Endothelial cell of umbilical vein (primary cell): ENCODE data around the gene PLAC1. TPM values are rescaled to one million over a fixed set of nuclear protein-coding genes. Genes with fewer than 3 reads are reported as not detected.

ENCODE experiments used
- BruUV-seq: library from RNA; stranded (reverse); fragments of 400-500 nt; replicated peaks from 2 replicates; lab custom pipeline; 2021; lab: Mats Ljungman, UMichigan
- CTCF ChIA-PET: fragments of 300-600, 350-600 bp; sonication (Branson Sonifier 250); formaldehyde crosslinking; loops from one replicate; lab custom pipeline; 2021; ENCODE audit warnings: antibody characterized with exemption, inconsistent platforms; lab: Charles Lee
- POLR2A ChIA-PET: fragments of 300-600, 350-600 bp; sonication (Branson Sonifier 250); formaldehyde crosslinking; loops from one replicate; lab custom pipeline; 2021; ENCODE audit warnings: antibody characterized with exemption, inconsistent platforms; lab: Charles Lee
- DNase-seq: peaks from one replicate; pipeline ENCODE4 v3.0.0-alpha.2; 2011; ENCODE audit warnings: low read depth, low spot score
- FAIRE-seq: peaks from 2 replicates; lab custom pipeline; 2011; peaks lifted over from hg19 to GRCh38; lab: Jason Lieb, UNC
- H2AFZ ChIP-seq: 2 replicates; pipeline ENCODE4 v1.6.0; 2012; ENCODE audit warnings: low read depth, low read length, control low read depth, inconsistent platforms
- H3K27ac ChIP-seq: 2 replicates; pipeline ENCODE4 v1.5.1; 2011; ENCODE audit warnings: low read depth, mild to moderate bottlenecking, control low read depth, low read length, moderate library complexity; ENCODE audit not compliant: insufficient read depth
- H3K27me3 ChIP-seq, 2 experiments: 2 replicates each; pipeline versions ENCODE4 v1.6.0 to v1.6.1; 2011; ENCODE audit warnings: low read length in 2 of 2, mixed read lengths in 1 of 2; ENCODE audit not compliant: control insufficient read depth in 2 of 2, insufficient read depth in 2 of 2
- H3K36me3 ChIP-seq, 2 experiments: 2 replicates in 1 of 2; 3 replicates in 1 of 2; pipeline ENCODE4 v1.5.1; 2011; ENCODE audit warnings: low read length in 2 of 2, mild to moderate bottlenecking in 1 of 2, moderate library complexity in 1 of 2; ENCODE audit not compliant: control insufficient read depth in 2 of 2, insufficient read depth in 2 of 2; ENCODE audit errors: extremely low read depth in 1 of 2
- H3K4me1 ChIP-seq: 3 replicates; pipeline ENCODE4 v1.5.1; 2011; ENCODE audit warnings: mild to moderate bottlenecking, low read length; ENCODE audit not compliant: control insufficient read depth, insufficient read depth; ENCODE audit errors: extremely low read depth
- H3K4me2 ChIP-seq: 2 replicates; pipeline ENCODE4 v1.6.1; 2011; ENCODE audit warnings: low read length, control low read depth, mixed read lengths; ENCODE audit not compliant: insufficient read depth
- H3K4me3 ChIP-seq, 3 experiments: fragments of 200-600 bp in 1 of 3; sonication (generic), shearing (Covaris generic) in 1 of 3; replicated peaks in 1 of 3; 2 replicates each; pipeline ENCODE4 v1.5.1; 2011 to 2016; ENCODE audit warnings: control low read depth in 3 of 3, low read length in 3 of 3, mild to moderate bottlenecking in 2 of 3, inconsistent platforms in 1 of 3, low read depth in 1 of 3, moderate library complexity in 1 of 3; ENCODE audit not compliant: insufficient read depth in 1 of 3
- H3K79me2 ChIP-seq: 2 replicates; pipeline ENCODE4 v1.6.0; 2012; ENCODE audit warnings: low read length, inconsistent platforms; ENCODE audit not compliant: control insufficient read depth, insufficient read depth
- H3K9ac ChIP-seq: replicated peaks from 2 replicates; pipeline ENCODE3; 2011; ENCODE audit warnings: low read length, control low read depth; ENCODE audit not compliant: insufficient read depth; ENCODE audit errors: extremely low read depth
- H3K9me1 ChIP-seq: replicated peaks from 3 replicates; pipeline ENCODE4 v1.6.0; 2011; ENCODE audit warnings: mild to moderate bottlenecking, low read length; ENCODE audit not compliant: control insufficient read depth, insufficient read depth; ENCODE audit errors: extremely low read depth
- H3K9me3 ChIP-seq: replicated peaks from 2 replicates; pipeline ENCODE4 v1.5.1; 2012; ENCODE audit warnings: low read length, inconsistent platforms; ENCODE audit not compliant: control insufficient read depth, insufficient read depth
- H4K20me1 ChIP-seq: replicated peaks from 2 replicates; pipeline ENCODE3; 2011; ENCODE audit warnings: mild to moderate bottlenecking, low read length; ENCODE audit not compliant: control insufficient read depth, insufficient read depth; ENCODE audit errors: extremely low read depth
- EZH2 ChIP-seq: IDR thresholded peaks from 2 replicates; pipeline ENCODE4 v1.6.1; 2012; ENCODE audit warnings: borderline replicate concordance, low read depth, mild to moderate bottlenecking, moderate library complexity, low read length, inconsistent platforms; ENCODE audit not compliant: severe bottlenecking
- FOS ChIP-seq: IDR thresholded peaks from 2 replicates; pipeline ENCODE4 v1.6.1; 2011; ENCODE audit warnings: mild to moderate bottlenecking, low read length, moderate library complexity, borderline replicate concordance; ENCODE audit not compliant: insufficient read depth
- GATA2 ChIP-seq: IDR thresholded peaks from 2 replicates; pipeline ENCODE4 v1.7.0; 2011; ENCODE audit warnings: low read depth, mild to moderate bottlenecking, moderate library complexity, mixed read lengths, low read length; ENCODE audit not compliant: insufficient read length, insufficient read depth
- JUN ChIP-seq: IDR thresholded peaks from 2 replicates; pipeline ENCODE4 v1.6.1; 2011; ENCODE audit warnings: borderline replicate concordance, low read depth; ENCODE audit not compliant: insufficient read length, insufficient read depth
- MYC ChIP-seq: IDR thresholded peaks from one replicate; pipeline ENCODE4 v1.6.1; 2011; ENCODE audit warnings: mild to moderate bottlenecking, low read depth, low read length
- POLR2A ChIP-seq: IDR thresholded peaks from 2 replicates; pipeline ENCODE4 v1.6.1; 2012; ENCODE audit warnings: low read depth, mild to moderate bottlenecking, control low read depth, low read length
- POLR2AphosphoS5 ChIP-seq: IDR thresholded peaks from 2 replicates; pipeline ENCODE4 v1.6.1; 2012; ENCODE audit warnings: low read depth, mild to moderate bottlenecking, control low read depth, low read length, moderate library complexity; ENCODE audit not compliant: insufficient read depth
- dilution Hi-C: fragments of 300-500 bp; cut with MboI; formaldehyde crosslinking; loops from one replicate; pipeline ENCODE4 v1.15.0; 2019; ENCODE audit warnings: low sequenced_read_pairs; ENCODE audit not compliant: extremely low pct_ligation_motif_present
- intact Hi-C: fragments of 100-400 bp; cut with micrococcal nuclease; formaldehyde crosslinking; loops from one replicate; pipeline ENCODE4 v1.10.0; 2022
- polyA plus RNA-seq, 4 experiments: library from polyadenylated mRNA; depleted of rRNA in 3 of 4; stranded (reverse) in 3 of 4; unstranded in 1 of 4; fragments of >200 nt; gene quantifications; 2 replicates each; pipeline versions ENCODE4 v1.2.1 to v1.2.3, GENCODE V29; 2011 to 2012; ENCODE audit warnings: missing spikeins in 1 of 4
- total RNA-seq: library from RNA; stranded (reverse); gene quantifications from 2 replicates; pipeline ENCODE4 v1.2.3, GENCODE V29; 2021
- TF ChIP-seq, protein P1 (sequence below), 2 donors: IDR thresholded peaks; 1 replicate in 1 of 2; 2 replicates in 1 of 2; pipeline ENCODE4 v1.5.1; 2011; ENCODE audit warnings: low read length in 2 of 2, mild to moderate bottlenecking in 2 of 2, moderate library complexity in 2 of 2, control low read depth in 1 of 2, inconsistent platforms in 1 of 2, low read depth in 1 of 2; ENCODE audit not compliant: insufficient read depth in 1 of 2; ENCODE audit errors: extremely low read depth in 1 of 2
- TF ChIP-seq, protein P2 (sequence below): IDR thresholded peaks from 2 replicates; pipeline ENCODE4 v1.6.1; 2011; ENCODE audit not compliant: insufficient read depth, insufficient read length

PLAC1 gene
- total and polyA plus RNA-seq, 2 donors (not counting 3 experiments of a cell fraction or from before 2014, with no cell fraction given) = 0.58 to 2.4 TPM

DNA sequence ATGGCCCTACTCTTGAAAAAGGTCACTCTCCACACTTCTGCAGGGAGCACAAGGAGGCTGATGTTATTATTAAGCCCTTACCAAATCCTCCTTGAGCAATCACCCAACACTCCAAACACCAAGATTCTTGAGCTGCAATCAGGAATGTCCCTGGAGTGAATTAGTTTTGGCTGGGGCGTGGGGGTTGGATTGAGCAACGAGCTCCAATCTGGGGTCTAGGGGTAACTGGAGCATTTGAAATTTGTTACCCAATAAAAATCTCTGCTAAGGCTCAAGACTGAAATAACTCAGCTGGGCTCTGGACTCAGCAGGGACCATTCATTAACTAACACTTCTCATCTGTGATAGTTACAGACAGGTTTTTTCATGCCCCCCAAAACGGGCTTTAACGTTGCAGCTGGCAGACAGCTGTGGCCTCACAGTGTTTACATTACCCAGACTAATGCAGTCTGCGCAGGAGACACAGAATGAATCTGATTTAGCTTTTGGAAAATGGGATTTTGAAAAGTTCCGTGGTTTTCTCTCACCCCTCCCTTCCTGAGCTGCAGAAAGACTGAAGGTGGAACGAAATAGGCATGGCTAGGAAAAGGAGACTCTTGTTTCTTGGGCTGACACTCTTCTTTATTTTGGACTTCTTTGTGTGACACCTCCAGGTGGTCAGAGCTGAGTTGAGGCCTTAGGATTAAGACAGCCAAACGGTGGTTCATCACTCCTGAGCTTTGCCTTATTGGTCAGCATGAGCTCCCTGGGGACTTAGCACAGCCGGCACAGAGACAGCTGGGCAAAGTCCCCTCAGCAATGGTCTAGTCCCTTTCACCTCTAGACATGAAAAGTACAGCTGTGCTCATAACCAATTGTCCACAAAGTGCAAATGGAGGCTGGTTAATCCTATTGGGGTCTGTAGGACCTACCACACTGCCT, 26.6 kb downstream of the PLAC1 start:
- no peak overlapping the region for H3K27ac ChIP-seq
- BruUV-seq = no TSS peak
- ChIA-PET POLR2A (no interaction called here), CTCF (interaction anchor here (1.4 kb wide), 1 partner anchor 111 kb away, joined by 3 read pairs; no protein-coding TSS in a partner anchor)
- H3K4me2 ChIP-seq = no peak overlapping the region
- no peaks in the 10 kb centered on the region for H3K36me3 ChIP-seq
- no peaks in the 10 kb centered on the region for H3K4me1 ChIP-seq
- FAIRE-seq (no peak), DNase-seq (no peak)
- no peaks in the 10 kb centered on the region for H4K20me1 ChIP-seq
- no peaks in the 10 kb centered on the region for H3K27me3 ChIP-seq
- H3K9ac ChIP-seq = no peak overlapping the region
- intact Hi-C loops (no loop called here), dilution Hi-C loops (no loop called here)
- no peaks in the 10 kb centered on the region for H3K9me1 ChIP-seq
- no peaks in the 10 kb centered on the region for H3K79me2 ChIP-seq
- H2AFZ ChIP-seq = no peak overlapping the region
- no peak for TF ChIP-seq GATA2
- no peak for TF ChIP-seq MYC
- TF ChIP-seq JUN = no peak
- no peak for TF ChIP-seq EZH2
- no peak for TF ChIP-seq FOS
- TF ChIP-seq POLR2A = no peak
- TF ChIP-seq, protein P1, sequence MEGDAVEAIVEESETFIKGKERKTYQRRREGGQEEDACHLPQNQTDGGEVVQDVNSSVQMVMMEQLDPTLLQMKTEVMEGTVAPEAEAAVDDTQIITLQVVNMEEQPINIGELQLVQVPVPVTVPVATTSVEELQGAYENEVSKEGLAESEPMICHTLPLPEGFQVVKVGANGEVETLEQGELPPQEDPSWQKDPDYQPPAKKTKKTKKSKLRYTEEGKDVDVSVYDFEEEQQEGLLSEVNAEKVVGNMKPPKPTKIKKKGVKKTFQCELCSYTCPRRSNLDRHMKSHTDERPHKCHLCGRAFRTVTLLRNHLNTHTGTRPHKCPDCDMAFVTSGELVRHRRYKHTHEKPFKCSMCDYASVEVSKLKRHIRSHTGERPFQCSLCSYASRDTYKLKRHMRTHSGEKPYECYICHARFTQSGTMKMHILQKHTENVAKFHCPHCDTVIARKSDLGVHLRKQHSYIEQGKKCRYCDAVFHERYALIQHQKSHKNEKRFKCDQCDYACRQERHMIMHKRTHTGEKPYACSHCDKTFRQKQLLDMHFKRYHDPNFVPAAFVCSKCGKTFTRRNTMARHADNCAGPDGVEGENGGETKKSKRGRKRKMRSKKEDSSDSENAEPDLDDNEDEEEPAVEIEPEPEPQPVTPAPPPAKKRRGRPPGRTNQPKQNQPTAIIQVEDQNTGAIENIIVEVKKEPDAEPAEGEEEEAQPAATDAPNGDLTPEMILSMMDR (IDR thresholded peaks at IDR 0.05; ENCODE audit: extremely low read depth in 1 of 2, insufficient read depth in 1 of 2, low read depth in 1 of 2, low read length in 2 of 2) = no peak
- no peak for TF ChIP-seq POLR2AphosphoS5
- TF ChIP-seq, protein P2, sequence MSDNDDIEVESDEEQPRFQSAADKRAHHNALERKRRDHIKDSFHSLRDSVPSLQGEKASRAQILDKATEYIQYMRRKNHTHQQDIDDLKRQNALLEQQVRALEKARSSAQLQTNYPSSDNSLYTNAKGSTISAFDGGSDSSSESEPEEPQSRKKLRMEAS = no peak
- H3K4me3 ChIP-seq = no peak overlapping the region
- no peaks in the 10 kb centered on the region for H3K9me3 ChIP-seq
